PFSK-1 (cell line): Measurements from ENCODE around the gene ARHGEF11.

ENCODE experiments used
- FOXP2 ChIP-seq: optimal IDR thresholded peaks from 2 replicates; pipeline ENCODE3; 2011; ENCODE audit warnings: borderline replicate concordance, control low read depth, inconsistent platforms; ENCODE audit not compliant: insufficient read depth; ENCODE audit errors: extremely low read length, extremely low read depth
- POLR2AphosphoS5 ChIP-seq: IDR thresholded peaks from 2 replicates; pipeline ENCODE4 v1.6.1; 2012; ENCODE audit warnings: low read depth, mild to moderate bottlenecking, control low read depth, low read length, moderate library complexity
- SIN3A ChIP-seq: IDR thresholded peaks from 2 replicates; pipeline ENCODE4 v1.6.1; 2012; ENCODE audit warnings: mild to moderate bottlenecking, low read length, moderate library complexity, borderline replicate concordance; ENCODE audit not compliant: insufficient read depth
- TF ChIP-seq, protein P1 (sequence below), 2 experiments: IDR thresholded peaks; 2 replicates each; pipeline versions ENCODE4 v1.6.1 to v1.8.0; 2011 to 2012; ENCODE audit warnings: low read depth in 2 of 2, low read length in 2 of 2, control low read depth in 1 of 2, inconsistent platforms in 1 of 2, mild to moderate bottlenecking in 1 of 2, moderate library complexity in 1 of 2; ENCODE audit not compliant: insufficient read depth in 1 of 2

DNA sequence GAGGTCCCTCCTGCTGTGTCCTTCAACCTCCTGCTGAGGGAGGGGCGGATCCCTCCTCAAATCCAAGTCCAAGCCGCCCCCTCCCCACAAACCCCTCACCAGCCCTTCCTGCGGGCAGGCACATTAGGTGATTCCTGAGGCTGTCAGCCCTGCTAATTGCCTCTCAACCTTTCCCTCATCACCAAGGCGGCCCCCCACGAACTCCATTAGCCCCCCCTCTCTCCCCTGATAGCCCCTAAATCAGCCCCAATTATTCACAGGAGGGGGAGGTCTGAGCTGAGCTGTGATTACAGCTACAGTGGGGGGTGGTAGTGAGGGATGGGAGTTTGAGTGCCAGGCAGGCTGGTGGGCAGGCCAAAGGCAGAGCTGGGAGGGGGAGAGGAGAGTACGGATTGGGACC lies 157.8 kb downstream of the ARHGEF11 start:
- no peak for TF ChIP-seq SIN3A
- TF ChIP-seq POLR2AphosphoS5: no peak
- TF ChIP-seq, protein P1, sequence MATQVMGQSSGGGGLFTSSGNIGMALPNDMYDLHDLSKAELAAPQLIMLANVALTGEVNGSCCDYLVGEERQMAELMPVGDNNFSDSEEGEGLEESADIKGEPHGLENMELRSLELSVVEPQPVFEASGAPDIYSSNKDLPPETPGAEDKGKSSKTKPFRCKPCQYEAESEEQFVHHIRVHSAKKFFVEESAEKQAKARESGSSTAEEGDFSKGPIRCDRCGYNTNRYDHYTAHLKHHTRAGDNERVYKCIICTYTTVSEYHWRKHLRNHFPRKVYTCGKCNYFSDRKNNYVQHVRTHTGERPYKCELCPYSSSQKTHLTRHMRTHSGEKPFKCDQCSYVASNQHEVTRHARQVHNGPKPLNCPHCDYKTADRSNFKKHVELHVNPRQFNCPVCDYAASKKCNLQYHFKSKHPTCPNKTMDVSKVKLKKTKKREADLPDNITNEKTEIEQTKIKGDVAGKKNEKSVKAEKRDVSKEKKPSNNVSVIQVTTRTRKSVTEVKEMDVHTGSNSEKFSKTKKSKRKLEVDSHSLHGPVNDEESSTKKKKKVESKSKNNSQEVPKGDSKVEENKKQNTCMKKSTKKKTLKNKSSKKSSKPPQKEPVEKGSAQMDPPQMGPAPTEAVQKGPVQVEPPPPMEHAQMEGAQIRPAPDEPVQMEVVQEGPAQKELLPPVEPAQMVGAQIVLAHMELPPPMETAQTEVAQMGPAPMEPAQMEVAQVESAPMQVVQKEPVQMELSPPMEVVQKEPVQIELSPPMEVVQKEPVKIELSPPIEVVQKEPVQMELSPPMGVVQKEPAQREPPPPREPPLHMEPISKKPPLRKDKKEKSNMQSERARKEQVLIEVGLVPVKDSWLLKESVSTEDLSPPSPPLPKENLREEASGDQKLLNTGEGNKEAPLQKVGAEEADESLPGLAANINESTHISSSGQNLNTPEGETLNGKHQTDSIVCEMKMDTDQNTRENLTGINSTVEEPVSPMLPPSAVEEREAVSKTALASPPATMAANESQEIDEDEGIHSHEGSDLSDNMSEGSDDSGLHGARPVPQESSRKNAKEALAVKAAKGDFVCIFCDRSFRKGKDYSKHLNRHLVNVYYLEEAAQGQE (IDR thresholded peaks at IDR 0.05; ENCODE audit: insufficient read depth in 1 of 2, low read depth in 2 of 2, low read length in 2 of 2): no peak
- TF ChIP-seq FOXP2: no peak
